Upper lobe of left lung (tissue), 6 donors: ENCODE data around the gene LTO1. TPM values are rescaled to one million over a fixed set of nuclear protein-coding genes. Genes with fewer than 3 reads are reported as not detected.

ENCODE experiments used
- ATAC-seq, 2 donors: fragments of 200-7000 bp; cut with Tn5 transposase; one replicate each; pipeline ENCODE4 v1.9.1; 2022; ENCODE audit warnings: mild to moderate bottlenecking in 2 of 2, moderate library complexity in 2 of 2; ENCODE audit not compliant: low FRiP score in 2 of 2
- DNase-seq, 2 donors: peaks; one replicate each; pipeline ENCODE4 v3.0.0-alpha.2; 2019 to 2020
- H3K27ac ChIP-seq, 4 donors: fragments of 200-600 bp; sonication (generic); one replicate each; pipeline ENCODE4 v1.5.1; 2016 to 2019
- H3K27me3 ChIP-seq, 4 donors: fragments of 200-600 bp; sonication (generic); one replicate each; pipeline ENCODE4 v1.5.1; 2017 to 2019
- H3K36me3 ChIP-seq, 4 donors: fragments of 200-600 bp; sonication (generic); one replicate each; pipeline ENCODE4 v1.5.1; 2016 to 2019
- H3K4me1 ChIP-seq, 4 donors: fragments of 200-600 bp; sonication (generic); one replicate each; pipeline ENCODE4 v1.5.1; 2018 to 2019
- H3K4me3 ChIP-seq, 4 donors: fragments of 200-600 bp; sonication (generic); one replicate each; pipeline ENCODE4 v1.5.1; 2017 to 2019; ENCODE audit warnings: mild to moderate bottlenecking in 2 of 4, moderate library complexity in 1 of 4
- H3K9me3 ChIP-seq, 4 donors: fragments of 200-600 bp; sonication (generic); one replicate each; pipeline ENCODE4 v1.5.1; 2018 to 2019
- EP300 ChIP-seq, 4 donors: sonication (generic); formaldehyde crosslinking; IDR thresholded peaks; one replicate each; pipeline ENCODE4 v1.5.1; 2017; ENCODE audit warnings: antibody characterized with exemption in 4 of 4, control low read depth in 2 of 4
- POLR2A ChIP-seq, 4 donors: fragments of 450-650 bp; IDR thresholded peaks; one replicate each; pipeline ENCODE4 v1.5.1; 2016 to 2017; ENCODE audit warnings: antibody characterized with exemption in 4 of 4, mild to moderate bottlenecking in 2 of 4
- POLR2AphosphoS5 ChIP-seq, 2 donors: sonication (generic); formaldehyde crosslinking; IDR thresholded peaks; one replicate each; pipeline ENCODE4 v1.5.1; 2017; ENCODE audit warnings: antibody characterized with exemption in 2 of 2
- WGBS, 2 donors: methylation state at CpG; one replicate each; pipeline ENCODE4 v1.1.5; 2017 to 2018; 5-methylcytosine and 5-hydroxymethylcytosine counted together
- total RNA-seq, 6 donors: library from RNA; depleted of rRNA in 4 of 6; stranded (reverse); fragments of >200 nt in 4 of 6; gene quantifications; one replicate each; pipeline versions ENCODE4 v1.1.0 to v1.2.1, GENCODE V29; 2016 to 2021
- TF ChIP-seq, protein P1 (sequence below), 6 experiments: fragments of 450-650 bp in 4 of 6; fragments of 200-600 bp in 2 of 6; sonication (generic) in 2 of 6; IDR thresholded peaks; one replicate each; pipeline ENCODE4 v1.5.1; 2016 to 2019; ENCODE audit warnings: antibody characterized with exemption in 6 of 6
- donor health status: DM: no; HTN: no; CAD: no; lungs with moderate emphysema.
- donor health status: DM: no; HTN: yes; CAD: no; lungs with severe emphysema.

Gene LTO1
- total RNA-seq, 6 donors from 2014 or later, result 18.5 to 68.1 (median 28.3) TPM

DNA sequence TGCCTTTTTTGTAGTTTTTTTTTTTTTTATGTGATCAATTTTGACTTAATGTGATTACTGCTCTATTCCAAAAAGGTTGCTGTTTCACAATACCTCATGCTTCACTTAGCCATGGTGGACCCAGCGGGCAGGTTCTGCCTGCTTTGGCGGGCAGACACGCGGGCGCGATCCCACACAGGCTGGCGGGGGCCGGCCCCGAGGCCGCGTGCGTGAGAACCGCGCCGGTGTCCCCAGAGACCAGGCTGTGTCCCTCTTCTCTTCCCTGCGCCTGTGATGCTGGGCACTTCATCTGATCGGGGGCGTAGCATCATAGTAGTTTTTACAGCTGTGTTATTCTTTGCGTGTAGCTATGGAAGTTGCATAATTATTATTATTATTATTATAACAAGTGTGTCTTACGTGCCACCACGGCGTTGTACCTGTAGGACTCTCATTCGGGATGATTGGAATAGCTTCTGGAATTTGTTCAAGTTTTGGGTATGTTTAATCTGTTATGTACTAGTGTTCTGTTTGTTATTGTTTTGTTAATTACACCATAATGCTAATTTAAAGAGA lies 21.7 kb downstream of the LTO1 start:
- H3K27ac ChIP-seq, result no peak overlapping the region
- H3K9me3 ChIP-seq, result no peaks in the 10 kb centered on the region
- 93 to 95% methylated on average over 23 of the region's 23 CpGs for WGBS, 2 donors
- no peak for ATAC-seq
- no peaks in the 10 kb centered on the region for H3K27me3 ChIP-seq
- DNase-seq, result peak in 1 of 2 donors; percentile 70
- peaks cover 0 to 10% (median 2%) of the 10 kb centered on the region in 4 donors for H3K4me1 ChIP-seq
- no peak overlapping the region for H3K4me3 ChIP-seq
- H3K36me3 ChIP-seq, result peaks cover 0 to 61% (median 40%) of the 10 kb centered on the region in 4 donors
- TF ChIP-seq POLR2A (IDR thresholded peaks at IDR 0.05) (no peak), EP300 (IDR thresholded peaks at IDR 0.05) (no peak), POLR2AphosphoS5 (IDR thresholded peaks at IDR 0.05) (no peak)
- TF ChIP-seq, protein P1, sequence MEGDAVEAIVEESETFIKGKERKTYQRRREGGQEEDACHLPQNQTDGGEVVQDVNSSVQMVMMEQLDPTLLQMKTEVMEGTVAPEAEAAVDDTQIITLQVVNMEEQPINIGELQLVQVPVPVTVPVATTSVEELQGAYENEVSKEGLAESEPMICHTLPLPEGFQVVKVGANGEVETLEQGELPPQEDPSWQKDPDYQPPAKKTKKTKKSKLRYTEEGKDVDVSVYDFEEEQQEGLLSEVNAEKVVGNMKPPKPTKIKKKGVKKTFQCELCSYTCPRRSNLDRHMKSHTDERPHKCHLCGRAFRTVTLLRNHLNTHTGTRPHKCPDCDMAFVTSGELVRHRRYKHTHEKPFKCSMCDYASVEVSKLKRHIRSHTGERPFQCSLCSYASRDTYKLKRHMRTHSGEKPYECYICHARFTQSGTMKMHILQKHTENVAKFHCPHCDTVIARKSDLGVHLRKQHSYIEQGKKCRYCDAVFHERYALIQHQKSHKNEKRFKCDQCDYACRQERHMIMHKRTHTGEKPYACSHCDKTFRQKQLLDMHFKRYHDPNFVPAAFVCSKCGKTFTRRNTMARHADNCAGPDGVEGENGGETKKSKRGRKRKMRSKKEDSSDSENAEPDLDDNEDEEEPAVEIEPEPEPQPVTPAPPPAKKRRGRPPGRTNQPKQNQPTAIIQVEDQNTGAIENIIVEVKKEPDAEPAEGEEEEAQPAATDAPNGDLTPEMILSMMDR (IDR thresholded peaks at IDR 0.05), result no peak

- Histone ChIP-seq H3K9me3 (no peaks in the 10 kb centered on the region), H3K27ac (no peak overlapping the region), H3K27me3 (no peaks in the 10 kb centered on the region), H3K4me1 (peaks cover 0 to 10% (median under 1%) of the 10 kb centered on the region in 4 donors), H3K36me3 (peaks cover 0 to 66% (median 42%) of the 10 kb centered on the region in 4 donors), H3K4me3 (no peak overlapping the region)
- TF ChIP-seq, protein P1 (IDR thresholded peaks at IDR 0.05), result no peak
- TF ChIP-seq POLR2A (IDR thresholded peaks at IDR 0.05) (no peak), EP300 (IDR thresholded peaks at IDR 0.05) (no peak), POLR2AphosphoS5 (IDR thresholded peaks at IDR 0.05) (no peak)
- no peak for DNase-seq
- no peak for ATAC-seq
- 78% methylated on average over 11 of the region's 11 CpGs for WGBS, 2 donors
Observed at GRCh38 chr11:69652999-69653398, 22.2 kb downstream of the LTO1 start.

DNA sequence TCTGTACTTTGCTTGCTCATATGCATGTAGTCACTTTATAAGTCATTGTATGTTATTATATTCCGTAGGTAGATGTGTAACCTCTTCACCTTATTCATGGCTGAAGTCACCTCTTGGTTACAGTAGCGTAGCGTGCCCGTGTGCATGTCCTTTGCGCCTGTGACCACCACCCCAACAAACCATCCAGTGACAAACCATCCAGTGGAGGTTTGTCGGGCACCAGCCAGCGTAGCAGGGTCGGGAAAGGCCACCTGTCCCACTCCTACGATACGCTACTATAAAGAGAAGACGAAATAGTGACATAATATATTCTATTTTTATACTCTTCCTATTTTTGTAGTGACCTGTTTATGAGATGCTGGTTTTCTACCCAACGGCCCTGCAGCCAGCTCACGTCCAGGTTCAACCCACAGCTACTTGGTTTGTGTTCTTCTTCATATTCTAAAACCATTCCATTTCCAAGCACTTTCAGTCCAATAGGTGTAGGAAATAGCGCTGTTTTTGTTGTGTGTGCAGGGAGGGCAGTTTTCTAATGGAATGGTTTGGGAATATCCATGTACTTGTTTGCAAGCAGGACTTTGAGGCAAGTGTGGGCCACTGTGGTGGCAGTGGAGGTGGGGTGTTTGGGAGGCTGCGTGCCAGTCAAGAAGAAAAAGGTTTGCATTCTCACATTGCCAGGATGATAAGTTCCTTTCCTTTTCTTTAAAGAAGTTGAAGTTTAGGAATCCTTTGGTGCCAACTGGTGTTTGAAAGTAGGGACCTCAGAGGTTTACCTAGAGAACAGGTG lies 23.1 kb downstream of the LTO1 start:
- Histone ChIP-seq H3K36me3 (peaks cover 0 to 72% (median 42%) of the 10 kb centered on the region in 4 donors), H3K27ac (no peak overlapping the region), H3K4me3 (no peak overlapping the region), H3K9me3 (no peaks in the 10 kb centered on the region), H3K4me1 (peaks cover 0 to 10% (median 0%) of the 10 kb centered on the region in 4 donors), H3K27me3 (no peaks in the 10 kb centered on the region)
- WGBS, 2 donors, result 89 to 91% methylated on average over 15 of the region's 15 CpGs
- DNase-seq, result no peak
- TF ChIP-seq, protein P1 (IDR thresholded peaks at IDR 0.05), result no peak
- no peak for TF ChIP-seq EP300 (IDR thresholded peaks at IDR 0.05)
- no peak for TF ChIP-seq POLR2AphosphoS5 (IDR thresholded peaks at IDR 0.05)
- ATAC-seq, result no peak

- WGBS, 2 donors, result 87 to 91% methylated on average over 18 to 19 of the region's 23 CpGs
- Histone ChIP-seq H3K4me1 (peaks cover 0 to 15% (median 0%) of the 10 kb centered on the region in 4 donors), H3K9me3 (no peaks in the 10 kb centered on the region), H3K4me3 (no peak overlapping the region), H3K36me3 (peaks cover 0 to 72% (median 42%) of the 10 kb centered on the region in 4 donors), H3K27me3 (no peaks in the 10 kb centered on the region), H3K27ac (peak overlapping the region in 1 of 4 donors; percentile 18)
- ATAC-seq (no peak), DNase-seq (no peak)
- TF ChIP-seq POLR2A (IDR thresholded peaks at IDR 0.05) (no peak), EP300 (IDR thresholded peaks at IDR 0.05) (no peak), POLR2AphosphoS5 (IDR thresholded peaks at IDR 0.05) (no peak)
- TF ChIP-seq, protein P1 (IDR thresholded peaks at IDR 0.05), result no peak
Observed at GRCh38 chr11:69650832-69651344, 24.3 kb downstream of the LTO1 start.
